Dermis blood vessel endothelial cell (primary cell): ENCODE measurements around the gene JAK1. TPM values are rescaled to one million over a fixed set of nuclear protein-coding genes. Genes with fewer than 3 reads are reported as not detected.
"Not testable (repeated sequence)": the region's sequence is repeated elsewhere in the genome, so short reads cannot be mapped to it uniquely, and the experiment has no call there.

Experiments used
- DNase-seq: peaks from one replicate; pipeline ENCODE4 v3.0.0; 2010
- total RNA-seq: library from RNA; depleted of rRNA; stranded (reverse); fragments of >200 nt; gene quantifications from 2 replicates; pipeline ENCODE4 v1.2.3, GENCODE V29; 2014

The JAK1 gene
- total RNA-seq: 254 and 314 TPM in 2 replicates

GRCh38 chr1:64966158-64966971, at the start of gene JAK1:
Gene JAK1, minus strand, starts transcription at chr1:64966549. Its CDS starts 80,285 bp downstream, at chr1:64886264.
- DNase-seq: peak; percentile 86

- DNase-seq: no peak
These were observed 48.0 kb upstream of the JAK1 start for GRCh38 chr1:65014321-65014720.

- DNase-seq: no peak
These were observed 45.6 kb upstream of the JAK1 start for GRCh38 chr1:65011983-65012382.

GRCh38 chr1:65009724-65010420, 43.5 kb upstream of the JAK1 start:
- DNase-seq: no peak

GRCh38 chr1:65009176-65009575, 42.8 kb upstream of the JAK1 start:
- no peak for DNase-seq

GRCh38 chr1:65006806-65007205, 40.5 kb upstream of the JAK1 start:
- DNase-seq: no peak

- DNase-seq: no peak
These were observed 36.9 kb upstream of the JAK1 start for GRCh38 chr1:65003316-65003664.

- DNase-seq: peak; percentile 82
These were observed 36.4 kb upstream of the JAK1 start for GRCh38 chr1:65002508-65003315.

GRCh38 chr1:65002156-65002507, 35.8 kb upstream of the JAK1 start:
- no peak for DNase-seq

- peak; percentile 86 for DNase-seq
These were observed 35.0 kb upstream of the JAK1 start for GRCh38 chr1:65001231-65001792.

GRCh38 chr1:64998425-64998948, 32.1 kb upstream of the JAK1 start:
- DNase-seq: not testable (repeated sequence)

GRCh38 chr1:64996541-64997257, 30.4 kb upstream of the JAK1 start:
- no peak for DNase-seq

GRCh38 chr1:64995316-64995715, 29.0 kb upstream of the JAK1 start:
- DNase-seq: no peak

- DNase-seq: peak; percentile 20
These were observed 20.8 kb upstream of the JAK1 start for GRCh38 chr1:64986903-64987871.

- DNase-seq: no peak
These were observed 18.4 kb upstream of the JAK1 start for GRCh38 chr1:64984737-64985136.

GRCh38 chr1:64984106-64984505, 17.8 kb upstream of the JAK1 start:
- no peak for DNase-seq

- no peak for DNase-seq
These were observed 16.8 kb upstream of the JAK1 start for GRCh38 chr1:64983110-64983509.

GRCh38 chr1:64981601-64982533, 15.5 kb upstream of the JAK1 start:
- no peak for DNase-seq

GRCh38 chr1:64980745-64981600, 14.6 kb upstream of the JAK1 start:
- no peak for DNase-seq
